Neutrophil (primary cell): ENCODE measurements around the gene SAMD3.

Experiments
- H3K27ac ChIP-seq: fragments of 200-600 bp; sonication (generic); 2 replicates; pipeline ENCODE4 v1.5.1; 2016; ENCODE audit warnings: mild to moderate bottlenecking, moderate library complexity
- H3K27me3 ChIP-seq: fragments of 200-600 bp; sonication (generic); 2 replicates; pipeline ENCODE4 v1.6.0; 2016; ENCODE audit warnings: mild to moderate bottlenecking
- H3K36me3 ChIP-seq: fragments of 200-600 bp; sonication (generic); 2 replicates; pipeline ENCODE4 v1.5.1; 2017
- H3K4me1 ChIP-seq, 2 experiments: fragments of 200-600 bp in 1 of 2; sonication (generic) in 1 of 2; 1 replicate in 1 of 2; 2 replicates in 1 of 2; pipeline versions ENCODE4 v1.5.1 to v1.6.1; 2013 to 2016; ENCODE audit warnings: low read depth in 1 of 2, low read length in 1 of 2, mild to moderate bottlenecking in 1 of 2, moderate library complexity in 1 of 2; ENCODE audit not compliant: control insufficient read depth in 1 of 2, insufficient read depth in 1 of 2
- H3K4me3 ChIP-seq, 2 experiments: fragments of 200-600 bp in 1 of 2; sonication (generic) in 1 of 2; 1 replicate in 1 of 2; 2 replicates in 1 of 2; pipeline ENCODE4 v1.5.1; 2013 to 2016; ENCODE audit warnings: low read depth in 1 of 2, low read length in 1 of 2, mild to moderate bottlenecking in 1 of 2, moderate library complexity in 1 of 2
- H3K9me3 ChIP-seq: fragments of 200-600 bp; sonication (generic); 2 replicates; pipeline ENCODE4 v1.5.1; 2016
- TF ChIP-seq, protein P1 (sequence below): fragments of 200-600 bp; sonication (generic); IDR thresholded peaks from 2 replicates; pipeline ENCODE4 v1.5.1; 2016; ENCODE audit warnings: antibody characterized with exemption

The SAMD3 gene

DNA sequence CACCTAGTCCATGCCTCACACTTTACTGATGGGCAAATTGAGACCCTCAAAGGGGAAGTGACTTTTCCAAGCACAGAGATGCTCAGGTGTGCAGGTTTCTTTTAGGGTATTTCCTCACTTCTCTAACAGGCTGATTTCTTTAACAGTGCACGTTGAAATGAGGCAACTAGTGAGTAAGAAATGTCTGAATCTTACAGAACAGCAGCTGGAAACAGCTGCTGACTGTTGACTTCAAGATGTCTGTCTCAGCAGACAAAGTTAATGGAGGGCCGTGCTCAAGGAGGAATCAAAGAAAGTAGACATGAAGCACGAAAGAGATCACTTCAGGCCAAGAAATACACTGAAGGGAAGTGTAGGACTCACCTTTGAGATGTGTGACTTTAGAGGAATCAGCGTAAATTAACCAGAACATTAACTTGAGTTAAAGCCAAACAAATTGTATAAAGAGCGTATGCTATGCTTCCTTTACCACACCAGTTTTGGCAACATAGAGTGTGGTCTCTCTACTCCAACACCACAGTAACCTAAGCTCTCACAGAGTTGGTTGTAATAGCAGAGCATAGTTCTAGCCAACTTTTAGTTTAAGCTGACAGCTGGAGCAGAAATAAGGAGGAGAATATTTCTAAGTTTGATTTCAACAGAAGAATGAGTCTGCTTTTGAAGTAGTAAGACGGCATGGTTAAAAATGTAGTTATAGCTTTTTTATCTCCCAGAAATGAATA lies 60.9 kb downstream of the SAMD3 start:
- H3K27ac ChIP-seq = no peak overlapping the region
- H3K4me3 ChIP-seq = no peak overlapping the region
- no peaks in the 10 kb centered on the region for H3K36me3 ChIP-seq
- TF ChIP-seq, protein P1, sequence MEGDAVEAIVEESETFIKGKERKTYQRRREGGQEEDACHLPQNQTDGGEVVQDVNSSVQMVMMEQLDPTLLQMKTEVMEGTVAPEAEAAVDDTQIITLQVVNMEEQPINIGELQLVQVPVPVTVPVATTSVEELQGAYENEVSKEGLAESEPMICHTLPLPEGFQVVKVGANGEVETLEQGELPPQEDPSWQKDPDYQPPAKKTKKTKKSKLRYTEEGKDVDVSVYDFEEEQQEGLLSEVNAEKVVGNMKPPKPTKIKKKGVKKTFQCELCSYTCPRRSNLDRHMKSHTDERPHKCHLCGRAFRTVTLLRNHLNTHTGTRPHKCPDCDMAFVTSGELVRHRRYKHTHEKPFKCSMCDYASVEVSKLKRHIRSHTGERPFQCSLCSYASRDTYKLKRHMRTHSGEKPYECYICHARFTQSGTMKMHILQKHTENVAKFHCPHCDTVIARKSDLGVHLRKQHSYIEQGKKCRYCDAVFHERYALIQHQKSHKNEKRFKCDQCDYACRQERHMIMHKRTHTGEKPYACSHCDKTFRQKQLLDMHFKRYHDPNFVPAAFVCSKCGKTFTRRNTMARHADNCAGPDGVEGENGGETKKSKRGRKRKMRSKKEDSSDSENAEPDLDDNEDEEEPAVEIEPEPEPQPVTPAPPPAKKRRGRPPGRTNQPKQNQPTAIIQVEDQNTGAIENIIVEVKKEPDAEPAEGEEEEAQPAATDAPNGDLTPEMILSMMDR = no peak
- no peaks in the 10 kb centered on the region for H3K9me3 ChIP-seq
- H3K4me1 ChIP-seq = no peaks in the 10 kb centered on the region
- H3K27me3 ChIP-seq = no peaks in the 10 kb centered on the region

DNA sequence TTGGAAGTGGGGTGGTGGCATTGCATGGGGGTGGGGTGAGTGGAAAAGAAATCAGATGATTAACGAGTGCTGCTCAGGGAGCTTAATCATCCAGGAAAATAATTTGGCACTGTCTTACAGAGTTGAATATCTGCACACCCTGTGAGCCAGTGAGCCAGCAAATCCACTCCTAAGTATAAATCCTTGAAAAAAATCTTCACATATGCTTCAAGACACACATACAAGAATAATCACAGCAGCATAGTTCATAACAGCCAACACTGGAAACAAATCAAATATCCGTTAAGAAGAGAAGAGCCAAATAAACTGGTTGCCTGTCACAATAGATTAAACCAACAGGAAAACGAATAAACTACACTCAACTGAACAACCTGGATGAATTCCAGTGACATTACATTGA lies 62.8 kb downstream of the SAMD3 start:
- Histone ChIP-seq H3K36me3 (no peaks in the 10 kb centered on the region), H3K27ac (no peak overlapping the region), H3K4me1 (no peaks in the 10 kb centered on the region), H3K4me3 (no peak overlapping the region), H3K27me3 (no peaks in the 10 kb centered on the region), H3K9me3 (no peaks in the 10 kb centered on the region)
- TF ChIP-seq, protein P1 = no peak

- Histone ChIP-seq H3K27me3 (no peaks in the 10 kb centered on the region), H3K4me1 (no peaks in the 10 kb centered on the region), H3K9me3 (no peaks in the 10 kb centered on the region), H3K27ac (no peak overlapping the region), H3K36me3 (no peaks in the 10 kb centered on the region), H3K4me3 (no peak overlapping the region)
- TF ChIP-seq, protein P1 = no peak
These were observed 64.2 kb downstream of the SAMD3 start for GRCh38 chr6:130158548-130158947.

DNA sequence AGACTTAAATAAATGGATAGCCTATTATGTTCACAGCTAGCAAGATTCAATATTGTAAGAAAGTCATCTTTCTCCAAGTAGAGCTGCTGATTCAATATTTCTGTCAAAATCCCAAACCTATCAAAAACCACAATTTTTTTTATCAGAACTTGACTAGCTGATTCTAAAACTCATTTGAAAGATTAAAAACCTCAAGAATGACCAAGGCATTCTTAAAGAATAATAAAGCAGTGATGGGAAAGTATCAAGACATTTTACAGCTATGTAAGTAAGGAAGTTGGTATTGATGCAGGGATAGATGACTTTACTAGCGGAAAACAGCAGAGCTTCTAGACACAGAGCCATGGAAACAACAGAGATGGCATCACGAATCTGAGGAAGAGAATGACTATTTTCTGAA lies 64.7 kb downstream of the SAMD3 start:
- H3K36me3 ChIP-seq = no peaks in the 10 kb centered on the region
- no peaks in the 10 kb centered on the region for H3K4me1 ChIP-seq
- H3K9me3 ChIP-seq = no peaks in the 10 kb centered on the region
- no peak overlapping the region for H3K27ac ChIP-seq
- no peak overlapping the region for H3K4me3 ChIP-seq
- H3K27me3 ChIP-seq = no peaks in the 10 kb centered on the region
- TF ChIP-seq, protein P1 = no peak

DNA sequence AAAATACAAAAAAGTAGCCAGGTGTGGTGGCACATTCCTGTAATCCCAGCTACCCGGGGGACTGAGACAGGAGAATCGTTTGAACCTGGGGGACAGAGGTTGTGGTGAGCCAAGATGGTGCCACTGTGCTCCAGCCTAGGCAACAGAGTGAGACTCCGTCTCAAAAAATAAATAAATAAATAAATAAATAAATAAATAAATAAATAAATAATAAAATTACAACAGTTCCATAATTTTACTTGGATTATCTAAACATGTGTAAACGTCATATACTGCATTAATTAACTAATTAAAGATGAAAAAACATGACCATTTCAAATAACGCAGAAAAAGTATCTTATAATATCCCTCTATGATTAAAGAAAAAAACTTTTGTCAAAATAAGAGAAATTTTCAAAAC lies 65.8 kb downstream of the SAMD3 start:
- Histone ChIP-seq H3K4me1 (no peaks in the 10 kb centered on the region), H3K27me3 (no peaks in the 10 kb centered on the region), H3K36me3 (no peaks in the 10 kb centered on the region), H3K27ac (no peak overlapping the region), H3K4me3 (no peak overlapping the region), H3K9me3 (no peaks in the 10 kb centered on the region)
- TF ChIP-seq, protein P1 = no peak
